Stomach (tissue), 9 donors: Measurements from ENCODE around the gene TUBB2B. TPM values are rescaled to one million over a fixed set of nuclear protein-coding genes. Genes with fewer than 3 reads are reported as not detected.

Experiments used
- DNase-seq, 2 donors: peaks; one replicate each; pipeline versions ENCODE4 v3.0.0 to v3.0.0-alpha.2; 2013 to 2019
- H3K27ac ChIP-seq, 5 donors: fragments of 200-600 bp in 4 of 5; sonication (generic) in 4 of 5; one replicate each; pipeline ENCODE4 v1.5.1; 2013 to 2019; ENCODE audit warnings: mild to moderate bottlenecking in 1 of 5, moderate library complexity in 1 of 5
- H3K27me3 ChIP-seq, 3 donors: fragments of 200-600 bp; sonication (generic); one replicate each; pipeline ENCODE4 v1.5.1; 2017 to 2019; ENCODE audit warnings: mixed run types in 1 of 3
- H3K36me3 ChIP-seq, 4 donors: fragments of 200-600 bp; sonication (generic); 1 replicate in 3 of 4; 2 replicates in 1 of 4; pipeline ENCODE4 v1.5.1; 2016 to 2019
- H3K4me1 ChIP-seq, 4 donors: fragments of 200-600 bp; sonication (generic); one replicate each; pipeline ENCODE4 v1.5.1; 2016 to 2019
- H3K4me3 ChIP-seq, 4 donors: fragments of 200-600 bp; sonication (generic) in 3 of 4; one replicate each; pipeline ENCODE4 v1.5.1; 2016 to 2019; ENCODE audit warnings: mild to moderate bottlenecking in 1 of 4
- H3K9me3 ChIP-seq, 4 donors: fragments of 200-600 bp; sonication (generic); one replicate each; pipeline ENCODE4 v1.5.1; 2016 to 2019
- CTCF ChIP-seq, 7 experiments: fragments of 450-650 bp in 4 of 7; fragments of 200-600 bp in 3 of 7; sonication (generic) in 3 of 7; IDR thresholded peaks; one replicate each; pipeline ENCODE4 v1.5.1; 2016 to 2019; ENCODE audit warnings: antibody characterized with exemption in 7 of 7, control low read depth in 2 of 7, mild to moderate bottlenecking in 1 of 7
- EP300 ChIP-seq: sonication (generic); formaldehyde crosslinking; IDR thresholded peaks from one replicate; pipeline ENCODE4 v1.6.1; 2017; ENCODE audit warnings: antibody characterized with exemption
- POLR2A ChIP-seq, 4 donors: fragments of 450-650 bp; IDR thresholded peaks; one replicate each; pipeline ENCODE4 v1.6.1; 2016; ENCODE audit warnings: antibody characterized with exemption in 4 of 4, control low read depth in 2 of 4, mild to moderate bottlenecking in 1 of 4, moderate library complexity in 1 of 4
- POLR2AphosphoS5 ChIP-seq, 3 donors: sonication (generic); formaldehyde crosslinking; IDR thresholded peaks; one replicate each; pipeline ENCODE4 v1.6.1; 2016; ENCODE audit warnings: antibody characterized with exemption in 3 of 3
- WGBS, 5 donors: extraction: QIAGEN DNeasy Blood & Tissue Kit in 3 of 5; methylation state at CpG; one replicate each; pipeline versions ENCODE4 v1.1.5 to v1.1.7; 2013 to 2018; 5-methylcytosine and 5-hydroxymethylcytosine counted together
- intact Hi-C: fragments of 100-400 bp; cut with DNase I; formaldehyde crosslinking; loops from one replicate; pipeline ENCODE4 v1.15.1; 2023; ENCODE audit warnings: low total_unique reads
- polyA plus RNA-seq, 3 donors: library from polyadenylated mRNA; stranded (reverse); fragments of 200-250 nt; gene quantifications; one replicate each; pipeline ENCODE4 v1.2.3, GENCODE V29; 2013
- total RNA-seq, 5 donors: library from RNA; depleted of rRNA; stranded (reverse); fragments of >200 nt; gene quantifications; one replicate each; pipeline versions ENCODE4 v1.1.0 to v1.2.3, GENCODE V29; 2014 to 2016
- donor health status: healthy with polysubstance abuse.
- donor health status: Bipolar disorder and iron deficiency.
- donor health status: healthy.

The TUBB2B gene
- total and polyA plus RNA-seq, 8 donors, result 1.4 to 31.4 (median 4.4) TPM; not detected in 2

- Histone ChIP-seq H3K4me1 (peaks cover 12 to 32% (median 23%) of the 10 kb centered on the region in 4 donors), H3K36me3 (no peaks in the 10 kb centered on the region), H3K27ac (no peak overlapping the region), H3K4me3 (no peak overlapping the region), H3K9me3 (no peaks in the 10 kb centered on the region), H3K27me3 (peaks cover 0 to 13% (median 0%) of the 10 kb centered on the region in 3 donors)
- 80 to 90% (median 84%) methylated on average over 10 of the region's 10 CpGs for WGBS, 5 donors
- TF ChIP-seq POLR2AphosphoS5 (IDR thresholded peaks at IDR 0.05) (no peak), POLR2A (IDR thresholded peaks at IDR 0.05) (no peak), CTCF (IDR thresholded peaks at IDR 0.05) (no peak), EP300 (no peak)
- DNase-seq, result no peak
- intact Hi-C loops, result loop anchor here (10.0 kb wide), 1 partner anchor 128 kb away; no protein-coding TSS in a partner anchor
Observed at GRCh38 chr6:3252369-3252768, 24.9 kb upstream of the TUBB2B start.

DNA sequence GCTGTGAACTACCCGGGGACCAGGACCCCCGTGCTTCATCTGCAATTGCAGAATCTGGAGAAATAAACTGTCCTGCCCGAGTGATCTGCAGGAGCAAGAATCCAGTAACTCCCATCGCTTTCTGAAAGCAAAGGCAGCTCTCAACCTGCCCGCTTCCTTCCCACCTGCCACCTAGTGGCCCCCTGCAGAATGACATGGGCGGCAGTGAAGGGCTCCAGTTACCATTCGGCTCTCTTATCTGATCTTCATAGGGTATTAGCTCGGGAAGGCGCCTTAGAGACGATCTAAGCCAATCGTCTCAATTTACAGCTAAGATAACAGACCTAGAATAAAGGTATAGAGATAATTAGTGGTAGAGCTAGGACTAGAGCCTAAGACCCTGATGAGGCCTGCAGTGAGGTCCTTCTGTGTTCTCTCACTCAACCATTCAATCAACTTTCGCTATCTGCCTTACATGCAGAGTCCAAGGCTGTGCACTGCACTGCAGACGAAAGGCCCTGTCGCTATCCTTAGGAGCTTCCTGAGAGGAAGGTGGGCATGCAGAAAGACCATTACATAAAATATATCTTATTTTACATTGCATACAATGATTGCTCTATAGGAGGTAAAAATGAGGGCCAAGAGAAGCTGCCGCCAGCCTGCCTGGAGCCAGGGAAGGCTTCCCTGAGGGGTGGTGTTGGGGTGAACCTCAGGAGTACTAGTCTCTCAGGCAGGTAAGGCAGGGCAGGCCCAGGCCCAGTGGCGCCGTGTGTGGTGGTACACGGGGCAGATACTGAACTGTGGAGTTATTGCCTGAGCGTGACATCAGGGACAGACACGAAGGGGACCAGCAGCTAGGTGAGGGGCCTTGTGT, 24.2 kb upstream of the TUBB2B start:
- H3K27ac ChIP-seq, result no peak overlapping the region
- no peak overlapping the region for H3K4me3 ChIP-seq
- H3K9me3 ChIP-seq, result no peaks in the 10 kb centered on the region
- peaks cover 0 to 16% (median 0%) of the 10 kb centered on the region in 3 donors for H3K27me3 ChIP-seq
- 33 to 36% (median 35%) methylated on average over 20 of the region's 20 CpGs for WGBS, 5 donors
- TF ChIP-seq EP300, result no peak
- TF ChIP-seq POLR2A (IDR thresholded peaks at IDR 0.05), result no peak
- peak in 2 of 3 donors; percentile 42 to 83 for TF ChIP-seq POLR2AphosphoS5 (IDR thresholded peaks at IDR 0.05)
- TF ChIP-seq CTCF (IDR thresholded peaks at IDR 0.05), result peak in 5 of 7 experiments; percentile 96 to 99 (median 98)
- DNase-seq, result peak; percentile 89 to 94
- intact Hi-C loops, result loop anchor here (10.0 kb wide), 1 partner anchor 127 kb away; no protein-coding TSS in a partner anchor
- H3K36me3 ChIP-seq, result no peaks in the 10 kb centered on the region
- peaks cover 12 to 34% (median 26%) of the 10 kb centered on the region in 4 donors for H3K4me1 ChIP-seq

DNA sequence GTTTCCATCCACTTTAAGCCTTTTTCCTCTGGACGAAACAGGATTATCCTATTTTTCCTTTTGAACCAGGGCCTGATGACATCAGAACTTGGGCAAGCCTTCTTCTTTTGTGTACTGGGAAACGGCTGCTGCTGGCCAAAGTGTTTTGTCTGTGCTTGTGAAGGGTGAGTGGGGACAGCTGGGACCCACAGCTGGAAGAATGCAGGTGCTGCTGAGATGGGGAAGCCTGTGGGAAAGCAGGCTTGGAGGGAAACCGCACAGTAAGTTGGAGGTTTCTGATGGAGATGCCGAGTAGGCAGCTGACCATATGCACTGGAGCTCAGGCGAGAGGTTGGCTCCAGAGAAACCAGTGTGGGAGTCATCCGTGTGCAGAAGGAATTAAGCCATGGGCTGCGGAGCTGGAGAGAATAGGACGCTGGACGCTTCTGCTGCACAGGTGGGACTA, 22.8 kb upstream of the TUBB2B start:
- intact Hi-C loops, result loop anchor here (10.0 kb wide), 1 partner anchor 125 kb away; no protein-coding TSS in a partner anchor
- DNase-seq, result peak in 1 of 2 donors; percentile 77
- no peaks in the 10 kb centered on the region for H3K9me3 ChIP-seq
- no peak overlapping the region for H3K27ac ChIP-seq
- TF ChIP-seq EP300 (no peak), CTCF (IDR thresholded peaks at IDR 0.05) (no peak), POLR2A (IDR thresholded peaks at IDR 0.05) (no peak), POLR2AphosphoS5 (IDR thresholded peaks at IDR 0.05) (no peak)
- peaks cover 12 to 34% (median 26%) of the 10 kb centered on the region in 4 donors for H3K4me1 ChIP-seq
- peaks cover 0 to 18% (median 0%) of the 10 kb centered on the region in 3 donors for H3K27me3 ChIP-seq
- no peaks in the 10 kb centered on the region for H3K36me3 ChIP-seq
- WGBS, 5 donors, result 78 to 83% (median 80%) methylated on average over 9 of the region's 9 CpGs
- H3K4me3 ChIP-seq, result no peak overlapping the region

DNA sequence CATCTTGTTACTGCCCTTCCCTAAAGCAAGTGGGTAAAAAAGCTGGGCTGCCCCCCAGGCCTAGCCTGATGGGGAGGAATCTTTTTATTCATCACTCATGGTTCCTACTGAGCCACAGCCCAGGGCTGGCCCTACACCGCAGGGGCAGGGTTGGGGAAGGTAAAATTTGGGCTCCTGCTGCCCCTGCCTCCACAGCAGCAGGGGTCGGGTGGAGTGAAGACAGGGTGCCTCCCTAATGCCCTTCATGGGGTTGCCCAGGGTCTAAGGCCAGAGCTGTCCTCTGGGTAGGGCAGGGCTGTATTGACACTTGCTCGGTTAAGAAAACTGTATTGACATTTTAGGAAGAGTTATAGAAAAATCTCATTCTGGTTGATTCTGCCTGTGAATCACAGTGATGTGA, 22.4 kb upstream of the TUBB2B start:
- no peak overlapping the region for H3K4me3 ChIP-seq
- H3K4me1 ChIP-seq, result peaks cover 12 to 34% (median 26%) of the 10 kb centered on the region in 4 donors
- no peak for DNase-seq
- intact Hi-C loops, result loop anchor here (10.0 kb wide), 1 partner anchor 125 kb away; no protein-coding TSS in a partner anchor
- H3K27ac ChIP-seq, result no peak overlapping the region
- H3K36me3 ChIP-seq, result no peaks in the 10 kb centered on the region
- no peak for TF ChIP-seq EP300
- TF ChIP-seq POLR2AphosphoS5 (IDR thresholded peaks at IDR 0.05), result no peak
- TF ChIP-seq POLR2A (IDR thresholded peaks at IDR 0.05), result no peak
- no peak for TF ChIP-seq CTCF (IDR thresholded peaks at IDR 0.05)
- WGBS, 5 donors, result 87 to 96% (median 90%) methylated on average over 3 of the region's 3 CpGs
- no peaks in the 10 kb centered on the region for H3K9me3 ChIP-seq
- H3K27me3 ChIP-seq, result peaks cover 0 to 18% (median 0%) of the 10 kb centered on the region in 3 donors
